Effector memory CD4-positive, alpha-beta T cell (primary cell): ENCODE data around the gene MOV10L1.

ENCODE experiments used
- DNase-seq, 3 donors: peaks; one replicate each; pipeline ENCODE4 v3.0.0-alpha.2; 2020
- H3K27ac ChIP-seq: 2 replicates; pipeline ENCODE4 v1.7.0; 2013; ENCODE audit warnings: mild to moderate bottlenecking, low read length, moderate library complexity; ENCODE audit not compliant: insufficient read depth, poor library complexity, severe bottlenecking
- H3K27me3 ChIP-seq: replicated peaks from 2 replicates; pipeline ENCODE4 v1.7.0; 2013; ENCODE audit warnings: mild to moderate bottlenecking, low read length; ENCODE audit not compliant: insufficient read depth, control insufficient read depth, poor library complexity, severe bottlenecking
- H3K36me3 ChIP-seq: 2 replicates; pipeline ENCODE4 v1.7.0; 2013; ENCODE audit warnings: mild to moderate bottlenecking, low read length, moderate library complexity; ENCODE audit not compliant: control insufficient read depth, insufficient read depth
- H3K4me1 ChIP-seq: 2 replicates; pipeline ENCODE4 v1.7.0; 2013; ENCODE audit warnings: low read length, mild to moderate bottlenecking; ENCODE audit not compliant: control insufficient read depth, insufficient read depth, poor library complexity, severe bottlenecking
- H3K4me3 ChIP-seq: 2 replicates; pipeline ENCODE4 v1.7.0; 2013; ENCODE audit warnings: low read length, low read depth, mild to moderate bottlenecking; ENCODE audit not compliant: insufficient read depth, poor library complexity, severe bottlenecking
- H3K9me3 ChIP-seq: 2 replicates; pipeline ENCODE4 v1.7.0; 2013; ENCODE audit warnings: mild to moderate bottlenecking, low read length, moderate library complexity; ENCODE audit not compliant: control insufficient read depth

The MOV10L1 gene

GRCh38 chr22:50175921-50176849, 86.4 kb downstream of the MOV10L1 start:
- DNase-seq = no peak
- Histone ChIP-seq H3K9me3 (no peaks in the 10 kb centered on the region), H3K4me3 (no peak overlapping the region), H3K4me1 (no peaks in the 10 kb centered on the region), H3K36me3 (no peaks in the 10 kb centered on the region), H3K27ac (no peak overlapping the region), H3K27me3 (peaks cover 8% of the 10 kb centered on the region)

- H3K9me3 ChIP-seq = no peaks in the 10 kb centered on the region
- H3K36me3 ChIP-seq = no peaks in the 10 kb centered on the region
- no peak overlapping the region for H3K27ac ChIP-seq
- H3K4me1 ChIP-seq = no peaks in the 10 kb centered on the region
- DNase-seq = no peak
- peaks cover under 1% of the 10 kb centered on the region for H3K27me3 ChIP-seq
- no peak overlapping the region for H3K4me3 ChIP-seq
Observed at GRCh38 chr22:50176850-50177536, 87.2 kb downstream of the MOV10L1 start.

GRCh38 chr22:50177537-50178470, 88.0 kb downstream of the MOV10L1 start:
- no peak overlapping the region for H3K27ac ChIP-seq
- no peak for DNase-seq
- no peak overlapping the region for H3K4me3 ChIP-seq
- H3K36me3 ChIP-seq = no peaks in the 10 kb centered on the region
- no peaks in the 10 kb centered on the region for H3K4me1 ChIP-seq
- no peaks in the 10 kb centered on the region for H3K27me3 ChIP-seq
- no peaks in the 10 kb centered on the region for H3K9me3 ChIP-seq

- no peak overlapping the region for H3K4me3 ChIP-seq
- H3K27me3 ChIP-seq = no peaks in the 10 kb centered on the region
- H3K9me3 ChIP-seq = no peaks in the 10 kb centered on the region
- H3K36me3 ChIP-seq = no peaks in the 10 kb centered on the region
- H3K27ac ChIP-seq = no peak overlapping the region
- no peaks in the 10 kb centered on the region for H3K4me1 ChIP-seq
- DNase-seq = no peak
Observed at GRCh38 chr22:50178471-50178864, 88.7 kb downstream of the MOV10L1 start.

- Histone ChIP-seq H3K27me3 (no peaks in the 10 kb centered on the region), H3K4me3 (no peak overlapping the region), H3K4me1 (no peaks in the 10 kb centered on the region), H3K9me3 (no peaks in the 10 kb centered on the region), H3K27ac (no peak overlapping the region), H3K36me3 (no peaks in the 10 kb centered on the region)
- DNase-seq = no peak
Observed at GRCh38 chr22:50178871-50179869, 89.4 kb downstream of the MOV10L1 start.

GRCh38 chr22:50179937-50180726, 90.3 kb downstream of the MOV10L1 start:
- no peak overlapping the region for H3K4me3 ChIP-seq
- H3K9me3 ChIP-seq = no peaks in the 10 kb centered on the region
- no peak for DNase-seq
- H3K27ac ChIP-seq = no peak overlapping the region
- H3K4me1 ChIP-seq = peaks cover 2% of the 10 kb centered on the region
- H3K27me3 ChIP-seq = no peaks in the 10 kb centered on the region
- no peaks in the 10 kb centered on the region for H3K36me3 ChIP-seq

- no peaks in the 10 kb centered on the region for H3K36me3 ChIP-seq
- H3K4me1 ChIP-seq = peaks cover 5% of the 10 kb centered on the region
- no peak for DNase-seq
- no peaks in the 10 kb centered on the region for H3K9me3 ChIP-seq
- H3K27ac ChIP-seq = no peak overlapping the region
- no peak overlapping the region for H3K4me3 ChIP-seq
- H3K27me3 ChIP-seq = no peaks in the 10 kb centered on the region
Observed at GRCh38 chr22:50180727-50181521, 91.1 kb downstream of the MOV10L1 start.
